ENCODE data around the gene OSBPL9.
"Not testable (repeated sequence)": the region's sequence is repeated elsewhere in the genome, so short reads cannot be mapped to it uniquely, and the experiment has no call there.

- not testable (repeated sequence) for TF ChIP-seq EZH2 (IDR thresholded peaks at IDR 0.05); JUND (IDR thresholded peaks at IDR 0.05); CTCF (IDR thresholded peaks at IDR 0.05 in 2 of 3, conservative IDR thresholded peaks at IDR 0.05 in 1 of 3; ENCODE audit: borderline replicate concordance in 1 of 3, insufficient read depth in 1 of 3, low read depth in 2 of 3, low read length in 2 of 3); FOSL1 (IDR thresholded peaks at IDR 0.05; ENCODE audit: low read depth); SIN3A (IDR thresholded peaks at IDR 0.05; ENCODE audit: low read depth); SP1 (IDR thresholded peaks at IDR 0.05; ENCODE audit: low read depth); TCF7L2 (IDR thresholded peaks at IDR 0.05; ENCODE audit: borderline replicate concordance, extremely low read depth, insufficient read depth, insufficient read length); ZFX (IDR thresholded peaks at IDR 0.05); RAD21 (IDR thresholded peaks at IDR 0.05; ENCODE audit: low read depth); POLR2A (IDR thresholded peaks at IDR 0.05; ENCODE audit: borderline replicate concordance, extremely low read depth, insufficient read depth, insufficient read length); ZNF274 (IDR thresholded peaks at IDR 0.05; ENCODE audit: low read depth, low read length); YY1 (IDR thresholded peaks at IDR 0.05; ENCODE audit: extremely low read depth, insufficient replicate concordance, low read depth, low read length); EZH2phosphoT487 (IDR thresholded peaks at IDR 0.05; ENCODE audit: borderline replicate concordance)
These were observed 29.7 kb downstream of the OSBPL9 start for GRCh38 chr1:51646592-51646991.
